Esophagus squamous epithelium (tissue), 5 donors: ENCODE measurements around the gene IFITM2. TPM values are rescaled to one million over a fixed set of nuclear protein-coding genes. Genes with fewer than 3 reads are reported as not detected.
"Not testable (repeated sequence)": the region's sequence is repeated elsewhere in the genome, so short reads cannot be mapped to it uniquely, and the experiment has no call there.

Experiments used
- DNase-seq: peaks from one replicate; lab custom pipeline; 2025; lab: John Stamatoyannopoulos, UW
- H3K27ac ChIP-seq, 4 donors: fragments of 200-600 bp; sonication (generic); one replicate each; pipeline ENCODE4 v1.5.1; 2016 to 2019; ENCODE audit warnings: mild to moderate bottlenecking in 1 of 4
- H3K27me3 ChIP-seq, 4 donors: fragments of 200-600 bp; sonication (generic); 1 replicate in 3 of 4; 2 replicates in 1 of 4; pipeline versions ENCODE4 v1.5.1 to v1.6.0; 2017 to 2021; ENCODE audit warnings: antibody characterized with exemption in 1 of 4
- H3K36me3 ChIP-seq, 3 donors: fragments of 200-600 bp; sonication (generic); one replicate each; pipeline ENCODE4 v1.5.1; 2016 to 2019
- H3K4me1 ChIP-seq, 3 donors: fragments of 200-600 bp; sonication (generic); one replicate each; pipeline ENCODE4 v1.5.1; 2017 to 2019
- H3K4me3 ChIP-seq, 4 donors: fragments of 200-600 bp; sonication (generic); 1 replicate in 3 of 4; 2 replicates in 1 of 4; pipeline ENCODE4 v1.5.1; 2016 to 2019; ENCODE audit warnings: mild to moderate bottlenecking in 2 of 4, moderate library complexity in 1 of 4
- H3K9me3 ChIP-seq, 3 donors: fragments of 200-600 bp; sonication (generic); one replicate each; pipeline ENCODE4 v1.5.1; 2016 to 2019
- POLR2A ChIP-seq, 4 donors: fragments of 450-650 bp; IDR thresholded peaks; one replicate each; pipeline ENCODE4 v1.6.1; 2017; ENCODE audit warnings: antibody characterized with exemption in 4 of 4, mild to moderate bottlenecking in 4 of 4, moderate library complexity in 3 of 4
- WGBS, 2 donors: methylation state at CpG; one replicate each; pipeline ENCODE4 v1.1.5; 2018; 5-methylcytosine and 5-hydroxymethylcytosine counted together
- intact Hi-C: fragments of 100-400 bp; cut with DNase I; formaldehyde crosslinking; loops from one replicate; pipeline ENCODE4 v1.15.0; 2022
- total RNA-seq, 4 donors: library from RNA; depleted of rRNA; stranded (reverse); fragments of >200 nt; gene quantifications; one replicate each; pipeline ENCODE4 v1.1.0, GENCODE V29; 2016
- TF ChIP-seq, protein P1 (sequence below), 6 experiments: fragments of 450-650 bp in 4 of 6; fragments of 200-600 bp in 2 of 6; sonication (generic) in 2 of 6; IDR thresholded peaks; one replicate each; pipeline ENCODE4 v1.5.1; 2016 to 2019; ENCODE audit warnings: antibody characterized with exemption in 6 of 6, mild to moderate bottlenecking in 4 of 6, moderate library complexity in 4 of 6
- donor health status: DM: yes; HTN: yes; CAD: no.

Gene IFITM2
- total RNA-seq, 4 donors from 2014 or later, result 14.4 to 67.5 (median 50.3) TPM

DNA sequence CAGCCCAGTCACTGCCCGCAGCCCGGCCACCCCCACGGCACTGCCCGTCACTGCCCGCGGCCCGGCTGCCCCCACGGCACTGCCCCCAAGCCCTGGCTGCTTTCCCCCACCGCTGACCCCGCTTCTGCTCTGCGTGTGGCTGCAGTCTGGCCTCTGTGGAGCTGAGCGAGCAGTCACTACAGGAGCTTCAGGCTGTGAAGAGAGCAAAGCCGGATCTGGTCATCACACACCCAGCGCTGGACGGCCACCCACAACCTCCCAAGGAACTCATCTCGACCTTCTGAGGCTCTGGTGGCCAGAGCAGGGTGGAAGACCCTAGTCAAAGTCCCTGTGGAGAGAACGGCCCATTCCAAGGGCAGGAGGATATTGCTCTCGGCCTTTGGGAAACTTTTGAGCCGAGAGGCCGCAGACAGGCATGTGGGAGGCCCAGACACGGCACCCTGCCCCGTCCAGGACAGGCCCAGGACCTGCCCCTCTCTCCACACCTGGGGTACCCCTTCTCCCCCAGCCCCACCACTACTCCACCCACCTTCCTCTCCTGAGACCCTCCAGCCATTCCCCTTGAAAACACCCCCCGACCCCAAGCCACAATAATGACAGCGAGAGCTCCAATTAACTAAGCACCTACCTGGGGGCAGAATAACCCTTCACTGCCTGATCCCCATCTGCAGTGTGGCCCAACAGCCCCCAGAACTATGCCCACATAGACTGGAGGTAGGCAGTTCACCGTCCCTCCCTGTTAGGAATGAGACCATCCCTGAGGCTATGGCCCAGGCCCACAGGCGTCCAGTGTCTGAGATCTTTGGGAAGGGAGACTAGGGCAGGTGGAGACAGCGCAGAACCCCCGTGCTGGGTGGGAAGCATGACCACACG is 22.4 kb upstream of the IFITM2 start:
- Histone ChIP-seq H3K4me1 (peaks cover 17 to 43% (median 26%) of the 10 kb centered on the region in 3 donors), H3K9me3 (no peaks in the 10 kb centered on the region), H3K27ac (no peak overlapping the region), H3K36me3 (no peaks in the 10 kb centered on the region), H3K4me3 (no peak overlapping the region), H3K27me3 (peaks cover 8 to 84% (median 20%) of the 10 kb centered on the region in 4 donors)
- intact Hi-C loops, result no loop called here
- 72 to 95% methylated on average over 7 to 9 of the region's 29 CpGs for WGBS, 2 donors
- DNase-seq, result no peak
- TF ChIP-seq, protein P1, sequence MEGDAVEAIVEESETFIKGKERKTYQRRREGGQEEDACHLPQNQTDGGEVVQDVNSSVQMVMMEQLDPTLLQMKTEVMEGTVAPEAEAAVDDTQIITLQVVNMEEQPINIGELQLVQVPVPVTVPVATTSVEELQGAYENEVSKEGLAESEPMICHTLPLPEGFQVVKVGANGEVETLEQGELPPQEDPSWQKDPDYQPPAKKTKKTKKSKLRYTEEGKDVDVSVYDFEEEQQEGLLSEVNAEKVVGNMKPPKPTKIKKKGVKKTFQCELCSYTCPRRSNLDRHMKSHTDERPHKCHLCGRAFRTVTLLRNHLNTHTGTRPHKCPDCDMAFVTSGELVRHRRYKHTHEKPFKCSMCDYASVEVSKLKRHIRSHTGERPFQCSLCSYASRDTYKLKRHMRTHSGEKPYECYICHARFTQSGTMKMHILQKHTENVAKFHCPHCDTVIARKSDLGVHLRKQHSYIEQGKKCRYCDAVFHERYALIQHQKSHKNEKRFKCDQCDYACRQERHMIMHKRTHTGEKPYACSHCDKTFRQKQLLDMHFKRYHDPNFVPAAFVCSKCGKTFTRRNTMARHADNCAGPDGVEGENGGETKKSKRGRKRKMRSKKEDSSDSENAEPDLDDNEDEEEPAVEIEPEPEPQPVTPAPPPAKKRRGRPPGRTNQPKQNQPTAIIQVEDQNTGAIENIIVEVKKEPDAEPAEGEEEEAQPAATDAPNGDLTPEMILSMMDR (IDR thresholded peaks at IDR 0.05), result no peak
- TF ChIP-seq POLR2A (IDR thresholded peaks at IDR 0.05), result no peak

- Histone ChIP-seq H3K9me3 (no peaks in the 10 kb centered on the region), H3K27me3 (peaks cover 4 to 78% (median 17%) of the 10 kb centered on the region in 4 donors), H3K4me1 (peaks cover 17 to 40% (median 20%) of the 10 kb centered on the region in 3 donors), H3K36me3 (no peaks in the 10 kb centered on the region), H3K4me3 (no peak overlapping the region), H3K27ac (no peak overlapping the region)
- intact Hi-C loops, result no loop called here
- 83 to 100% methylated on average over 3 to 4 of the region's 8 CpGs for WGBS, 2 donors
- no peak for TF ChIP-seq POLR2A (IDR thresholded peaks at IDR 0.05)
- TF ChIP-seq, protein P1 (IDR thresholded peaks at IDR 0.05), result no peak
- DNase-seq, result no peak
These were observed 21.8 kb upstream of the IFITM2 start for GRCh38 chr11:285894-286220.

DNA sequence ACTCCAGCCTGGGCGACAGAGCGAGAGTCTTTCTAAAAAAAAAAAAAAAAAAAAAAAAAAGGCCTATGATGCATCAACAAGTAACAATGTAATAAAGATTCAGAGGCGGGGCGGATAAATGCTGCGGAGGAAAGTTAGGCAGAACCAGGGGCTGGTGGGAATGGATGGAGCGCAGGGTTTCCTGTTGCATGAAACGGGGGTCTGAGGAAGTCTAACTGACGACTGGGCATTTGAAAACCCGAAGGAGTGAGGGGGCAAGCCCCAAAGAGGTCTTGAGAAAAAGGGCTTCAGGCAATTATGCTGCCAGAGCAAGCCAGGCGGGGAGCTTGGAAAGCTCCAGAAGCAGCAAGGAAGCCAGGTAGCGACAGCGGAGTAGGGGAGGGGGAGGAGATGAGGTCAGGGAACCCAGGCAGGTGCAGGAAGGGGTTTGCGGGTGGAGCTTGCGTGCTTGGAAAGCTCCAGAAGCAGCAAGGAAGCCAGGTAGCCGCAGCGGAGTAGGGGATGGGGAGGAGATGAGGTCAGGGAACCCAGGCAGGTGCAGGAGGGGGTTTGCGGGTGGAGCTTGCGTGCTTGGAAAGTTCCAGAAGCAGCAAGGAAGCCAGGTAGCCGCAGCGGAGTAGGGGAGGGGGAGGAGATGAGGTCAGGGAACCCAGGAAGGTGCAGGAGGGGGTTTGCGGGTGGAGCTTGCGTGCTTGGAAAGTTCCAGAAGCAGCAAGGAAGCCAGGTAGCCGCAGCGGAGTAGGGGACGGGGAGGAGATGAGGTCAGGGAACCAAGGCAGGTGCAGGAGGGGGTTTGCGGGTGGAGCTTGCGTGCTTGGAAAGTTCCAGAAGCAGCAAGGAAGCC is 20.4 kb upstream of the IFITM2 start:
- Histone ChIP-seq H3K27me3 (peaks cover 3 to 65% (median 4%) of the 10 kb centered on the region in 4 donors), H3K4me1 (peaks cover 10 to 29% (median 17%) of the 10 kb centered on the region in 3 donors), H3K27ac (peak overlapping the region in 2 of 4 donors; percentile 34 to 79), H3K4me3 (peak overlapping the region in 3 of 4 donors; percentile 55 to 95 (median 76))
- intact Hi-C loops, H3K36me3 ChIP-seq, H3K9me3 ChIP-seq, DNase-seq: not testable (repeated sequence)
- WGBS, 2 donors, result 64 to 79% methylated on average over 25 of the region's 27 CpGs

DNA sequence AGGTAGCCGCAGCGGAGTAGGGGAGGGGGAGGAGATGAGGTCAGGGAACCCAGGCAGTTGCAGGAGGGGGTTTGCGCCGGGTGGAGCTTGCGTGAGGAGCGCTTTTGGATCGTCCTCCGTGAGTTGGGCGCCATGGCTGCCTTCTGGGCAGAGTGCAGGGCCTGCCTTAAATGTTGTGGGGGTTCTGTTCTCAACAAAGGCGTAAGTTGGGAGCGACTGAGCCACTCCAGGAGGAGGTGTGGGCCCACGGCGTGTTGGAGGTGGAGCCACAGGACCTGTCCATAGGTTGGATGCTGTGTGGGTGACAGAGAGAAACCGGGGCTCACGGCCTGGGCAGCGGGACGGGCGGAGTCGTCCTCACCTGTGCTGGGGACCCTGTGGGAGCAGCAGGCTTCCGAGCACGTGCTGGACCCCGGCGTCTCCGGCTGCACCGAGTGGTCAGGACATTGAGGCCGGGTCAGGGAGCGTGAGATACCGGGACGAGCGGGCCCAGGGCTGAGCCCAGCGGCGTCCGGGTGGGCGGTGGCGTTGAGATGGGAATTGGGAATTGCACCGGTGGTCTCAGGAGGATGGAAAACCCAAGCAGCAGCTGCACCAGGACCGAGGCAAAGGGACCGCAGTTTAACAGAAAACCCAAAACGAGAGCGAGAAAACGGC is 19.7 kb upstream of the IFITM2 start:
- Histone ChIP-seq H3K9me3 (no peaks in the 10 kb centered on the region), H3K36me3 (peaks cover 0 to 11% (median 0%) of the 10 kb centered on the region in 3 donors), H3K27ac (peak overlapping the region; percentile 40 to 84 (median 74)), H3K27me3 (peaks cover 0 to 57% (median 2%) of the 10 kb centered on the region in 4 donors), H3K4me3 (peak overlapping the region; percentile 55 to 95 (median 74)), H3K4me1 (peaks cover 10 to 29% (median 17%) of the 10 kb centered on the region in 3 donors)
- no peak for DNase-seq
- intact Hi-C loops, result no loop called here
- TF ChIP-seq, protein P1 (IDR thresholded peaks at IDR 0.05), result no peak
- TF ChIP-seq POLR2A (IDR thresholded peaks at IDR 0.05), result no peak
- 20 to 52% methylated on average over 15 to 28 of the region's 41 CpGs for WGBS, 2 donors
